Psoas muscle (tissue), 8 donors: ENCODE measurements around the gene LRRC23. TPM values are rescaled to one million over a fixed set of nuclear protein-coding genes. Genes with fewer than 3 reads are reported as not detected.

Experiments used
- ATAC-seq, 4 donors: fragments of 200-7000 bp; cut with Tn5 transposase; one replicate each; pipeline ENCODE4 v1.9.1; 2020; ENCODE audit warnings: moderate library complexity in 3 of 4, mild to moderate bottlenecking in 2 of 4
- DNase-seq, 2 donors: peaks; one replicate each; pipeline ENCODE4 v3.0.0-alpha.2; 2020
- H3K27ac ChIP-seq: fragments of 200-600 bp; one replicate; pipeline ENCODE4 v1.8.0; 2022
- H3K27me3 ChIP-seq, 3 donors: fragments of 200-600 bp in 1 of 3; one replicate each; pipeline versions ENCODE4 v1.6.1 to v1.8.0; 2013 to 2022; ENCODE audit warnings: low read length in 2 of 3, mild to moderate bottlenecking in 2 of 3, moderate library complexity in 1 of 3; ENCODE audit not compliant: insufficient read depth in 3 of 3
- H3K36me3 ChIP-seq, 2 donors: fragments of 200-600 bp in 1 of 2; one replicate each; pipeline versions ENCODE4 v1.6.1 to v1.8.0; 2013 to 2022; ENCODE audit warnings: low read depth in 1 of 2, mild to moderate bottlenecking in 1 of 2, moderate library complexity in 1 of 2; ENCODE audit not compliant: insufficient read depth in 1 of 2
- H3K4me1 ChIP-seq: fragments of 200-600 bp; one replicate; pipeline ENCODE4 v1.8.0; 2022
- H3K4me3 ChIP-seq: fragments of 200-600 bp; one replicate; pipeline ENCODE4 v1.8.0; 2022; ENCODE audit warnings: mild to moderate bottlenecking
- H3K9me3 ChIP-seq: fragments of 200-600 bp; one replicate; pipeline ENCODE4 v1.8.0; 2022
- WGBS, 3 donors: extraction: QIAGEN DNeasy Blood & Tissue Kit; methylation state at CpG; one replicate each; pipeline versions ENCODE4 v1.1.6 to v1.1.7; 2013; 5-methylcytosine and 5-hydroxymethylcytosine counted together
- intact Hi-C, 2 donors: fragments of 100-400 bp; cut with DNase I; formaldehyde crosslinking; loops; one replicate each; pipeline versions ENCODE4 v1.11.0 to v1.14.2; 2022
- polyA plus RNA-seq, 3 donors: library from polyadenylated mRNA; stranded (reverse); fragments of 200-250 nt; gene quantifications; one replicate each; pipeline ENCODE4 v1.2.3, GENCODE V29; 2013
- total RNA-seq, 4 donors: library from RNA; stranded (reverse); fragmentation: NEBNext Ultra II Directional in 2 of 4; extraction: Animal tissue kit (Norgen Biotek cat#: 25700) in 2 of 4; gene quantifications; one replicate each; pipeline versions ENCODE4 v1.2.1 to v1.2.4, GENCODE V29; 2021 to 2023
- TF ChIP-seq, protein P1 (sequence below): fragments of 200-600 bp; IDR thresholded peaks from one replicate; pipeline ENCODE4 v1.8.0; 2022; ENCODE audit warnings: antibody characterized with exemption
- donor health status: healthy with polysubstance abuse.
- donor health status: DM: no; HTN: no; CAD: no; lungs with moderate emphysema.
- donor health status: Bipolar disorder and iron deficiency.
- donor health status: healthy.
- donor health status: DM: yes; HTN: yes; CAD: no.
- donor health status: DM: no; HTN: no; CAD: no.
- donor health status: DM: no; HTN: no; CAD: no.
- donor health status: DM: yes; HTN: yes; CAD: no.

LRRC23 gene
- total and polyA plus RNA-seq, 7 donors = 9.5 to 29.0 (median 13.1) TPM

DNA sequence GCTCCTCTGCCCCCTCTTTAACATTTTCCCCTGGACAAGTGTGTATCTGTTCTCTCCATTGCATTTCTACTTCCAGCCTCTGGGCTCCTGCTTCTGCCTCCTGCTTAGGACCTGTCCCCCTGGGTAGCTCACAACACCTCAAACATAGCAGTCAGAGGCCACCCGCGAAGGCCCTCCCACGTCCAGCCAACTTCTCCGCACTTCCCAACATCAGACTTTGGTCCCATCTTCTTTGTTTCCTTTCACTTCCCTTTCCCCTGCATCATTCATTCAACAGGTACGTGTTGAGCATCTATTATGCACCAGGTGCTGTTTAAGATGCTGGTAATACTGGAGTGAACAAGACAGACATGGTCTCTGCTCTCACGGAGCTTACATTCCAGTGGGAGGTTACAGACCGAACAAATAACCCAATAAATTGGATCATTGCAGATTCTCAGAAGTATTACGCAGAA is 42.3 kb downstream of the LRRC23 start:
- intact Hi-C loops = loop anchor here (5.0 kb wide), 3 partner anchors 95 to 165 kb away; partner anchors contain the start of gene C1R (in 1 of the 2)
- Histone ChIP-seq H3K36me3 (peaks cover 0 to 20% of the 10 kb centered on the region in 2 donors), H3K9me3 (no peaks in the 10 kb centered on the region), H3K4me1 (peaks cover 21% of the 10 kb centered on the region), H3K27me3 (no peaks in the 10 kb centered on the region), H3K4me3 (no peak overlapping the region), H3K27ac (no peak overlapping the region)
- TF ChIP-seq, protein P1, sequence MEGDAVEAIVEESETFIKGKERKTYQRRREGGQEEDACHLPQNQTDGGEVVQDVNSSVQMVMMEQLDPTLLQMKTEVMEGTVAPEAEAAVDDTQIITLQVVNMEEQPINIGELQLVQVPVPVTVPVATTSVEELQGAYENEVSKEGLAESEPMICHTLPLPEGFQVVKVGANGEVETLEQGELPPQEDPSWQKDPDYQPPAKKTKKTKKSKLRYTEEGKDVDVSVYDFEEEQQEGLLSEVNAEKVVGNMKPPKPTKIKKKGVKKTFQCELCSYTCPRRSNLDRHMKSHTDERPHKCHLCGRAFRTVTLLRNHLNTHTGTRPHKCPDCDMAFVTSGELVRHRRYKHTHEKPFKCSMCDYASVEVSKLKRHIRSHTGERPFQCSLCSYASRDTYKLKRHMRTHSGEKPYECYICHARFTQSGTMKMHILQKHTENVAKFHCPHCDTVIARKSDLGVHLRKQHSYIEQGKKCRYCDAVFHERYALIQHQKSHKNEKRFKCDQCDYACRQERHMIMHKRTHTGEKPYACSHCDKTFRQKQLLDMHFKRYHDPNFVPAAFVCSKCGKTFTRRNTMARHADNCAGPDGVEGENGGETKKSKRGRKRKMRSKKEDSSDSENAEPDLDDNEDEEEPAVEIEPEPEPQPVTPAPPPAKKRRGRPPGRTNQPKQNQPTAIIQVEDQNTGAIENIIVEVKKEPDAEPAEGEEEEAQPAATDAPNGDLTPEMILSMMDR = no peak
- ATAC-seq = no peak
- peak in 1 of 2 donors; percentile 35 for DNase-seq
- WGBS, 3 donors = 71 to 80% (median 77%) methylated on average over 8 of the region's 8 CpGs

DNA sequence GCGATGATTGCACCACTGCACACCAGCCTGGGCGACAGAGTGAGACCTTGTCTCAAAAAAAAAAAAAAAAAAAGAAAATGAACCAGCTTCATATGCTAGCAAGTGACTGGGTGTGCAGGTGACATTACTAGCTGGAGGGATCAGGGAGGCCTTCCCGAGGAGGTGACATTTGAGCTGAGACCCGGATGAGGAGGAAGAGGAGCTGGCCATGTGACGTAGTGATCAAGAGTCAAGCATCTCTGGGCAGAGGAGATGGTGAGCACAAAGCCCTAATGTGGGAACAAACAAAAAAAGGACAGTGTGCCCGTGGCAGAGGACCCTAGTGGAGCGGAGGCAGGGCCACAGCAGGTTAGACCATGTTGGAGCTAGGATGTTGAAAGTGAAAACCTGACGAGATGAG is 43.0 kb downstream of the LRRC23 start:
- H3K4me1 ChIP-seq = peaks cover 21% of the 10 kb centered on the region
- TF ChIP-seq, protein P1 = no peak
- peak in 1 of 2 donors; percentile 4 for DNase-seq
- WGBS, 3 donors = 78 to 89% (median 87%) methylated on average over 8 of the region's 8 CpGs
- no peak overlapping the region for H3K27ac ChIP-seq
- intact Hi-C loops = loop anchor here (5.0 kb wide), 3 partner anchors 95 to 165 kb away; partner anchors contain the start of gene C1R (in 1 of the 2)
- no peaks in the 10 kb centered on the region for H3K27me3 ChIP-seq
- peaks cover 0 to 20% of the 10 kb centered on the region in 2 donors for H3K36me3 ChIP-seq
- H3K4me3 ChIP-seq = no peak overlapping the region
- no peak for ATAC-seq
- H3K9me3 ChIP-seq = no peaks in the 10 kb centered on the region

DNA sequence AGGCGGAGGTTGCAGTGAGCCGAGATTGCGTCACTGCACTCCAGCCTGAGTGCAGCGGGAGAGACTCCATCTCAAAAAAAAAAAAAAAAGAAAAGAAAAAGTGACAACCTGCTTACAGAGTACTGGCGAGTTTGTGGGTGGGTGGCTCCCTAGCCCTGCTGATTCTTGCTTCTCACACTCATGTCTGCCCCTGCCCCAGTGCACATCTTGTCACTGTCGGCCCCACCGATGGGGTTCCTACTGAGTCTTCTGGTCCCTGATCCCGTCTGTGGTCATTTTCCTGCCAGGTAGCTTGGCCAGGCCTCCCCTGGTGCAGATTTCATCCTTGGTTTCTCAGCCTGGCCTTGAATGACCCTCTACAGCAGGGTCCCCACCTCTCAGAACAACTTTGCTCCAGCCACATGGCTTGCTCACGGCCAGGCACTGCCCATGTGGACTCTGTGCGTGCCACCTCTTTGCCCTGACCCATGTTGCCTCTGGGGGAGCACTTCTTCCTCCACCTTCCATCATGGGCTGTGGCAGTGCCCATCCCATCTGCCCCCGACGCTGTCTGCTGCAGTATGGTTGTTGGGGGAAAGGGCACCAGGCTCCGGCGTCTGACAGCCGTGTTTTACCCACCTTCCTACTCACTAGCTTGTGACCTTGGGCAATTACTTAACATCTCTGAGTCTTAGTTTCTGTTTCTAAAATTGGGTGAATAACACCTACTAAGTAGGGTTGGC is 44.4 kb downstream of the LRRC23 start:
- TF ChIP-seq, protein P1 = no peak
- Histone ChIP-seq H3K27me3 (no peaks in the 10 kb centered on the region), H3K36me3 (peaks cover 0 to 20% of the 10 kb centered on the region in 2 donors), H3K4me1 (peaks cover 17% of the 10 kb centered on the region), H3K4me3 (no peak overlapping the region), H3K9me3 (no peaks in the 10 kb centered on the region), H3K27ac (no peak overlapping the region)
- intact Hi-C loops = loop anchor here (5.0 kb wide), 3 partner anchors 93 to 163 kb away; partner anchors contain the start of gene C1R (in 1 of the 2)
- DNase-seq (peak; percentile 11 to 54), ATAC-seq (no peak)
- WGBS, 3 donors = 75 to 84% (median 76%) methylated on average over 15 of the region's 15 CpGs

DNA sequence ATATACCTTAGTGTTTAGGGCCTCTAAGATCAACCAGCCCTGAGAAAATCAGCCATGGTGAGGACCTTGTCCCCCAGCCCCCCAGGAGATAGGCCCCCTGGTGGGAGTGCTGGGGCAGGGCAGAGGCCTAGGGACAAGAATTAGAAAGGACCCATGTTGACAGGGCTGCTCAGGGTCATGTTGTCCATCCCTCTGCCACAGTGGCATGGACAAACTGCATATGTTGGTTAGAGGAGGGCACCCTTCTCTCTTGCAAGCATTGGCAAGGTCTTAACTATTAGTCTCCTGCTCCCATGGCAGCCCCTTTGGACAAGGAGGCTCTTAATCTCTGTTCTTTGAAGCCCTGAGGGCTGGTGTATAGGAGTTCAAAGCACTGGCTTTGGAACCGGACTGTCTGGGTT is 45.8 kb downstream of the LRRC23 start:
- TF ChIP-seq, protein P1 = no peak
- H3K4me3 ChIP-seq = no peak overlapping the region
- no peaks in the 10 kb centered on the region for H3K27me3 ChIP-seq
- 86 to 91% (median 90%) methylated on average over 1 of the region's 1 CpG for WGBS, 3 donors
- peaks cover 0 to 18% of the 10 kb centered on the region in 2 donors for H3K36me3 ChIP-seq
- no peak overlapping the region for H3K27ac ChIP-seq
- DNase-seq = peak in 1 of 2 donors; percentile 1
- ATAC-seq = no peak
- no peaks in the 10 kb centered on the region for H3K9me3 ChIP-seq
- intact Hi-C loops = loop anchor here in 1 of 2 donors (5.0 kb wide), 1 partner anchor 82 kb away; no protein-coding TSS in a partner anchor
- peaks cover 10% of the 10 kb centered on the region for H3K4me1 ChIP-seq
